Left lung (tissue), 14 donors: Measurements from ENCODE around the gene SYT3. TPM values are rescaled to one million over a fixed set of nuclear protein-coding genes. Genes with fewer than 3 reads are reported as not detected.
A peak's percentile ranks its signal among the peaks of the same experiment; 100 is the strongest.

Experiments
- ATAC-seq: fragments of 200-7000 bp; cut with Tn5 transposase; one replicate; pipeline ENCODE4 v1.9.1; 2020; ENCODE audit warnings: moderate library complexity
- DNase-seq, 4 donors: peaks; one replicate each; pipeline ENCODE4 v3.0.0-alpha.2; 2013 to 2020
- H3K27ac ChIP-seq, 2 donors: fragments of 200-600 bp; sonication (generic) in 1 of 2; one replicate each; pipeline versions ENCODE4 v1.5.0 to v1.8.0; 2020 to 2021
- H3K27me3 ChIP-seq, 2 donors: fragments of 200-600 bp; sonication (generic) in 1 of 2; one replicate each; pipeline versions ENCODE4 v1.5.0 to v1.8.0; 2020 to 2021
- H3K36me3 ChIP-seq, 2 donors: fragments of 200-600 bp; sonication (generic) in 1 of 2; one replicate each; pipeline versions ENCODE4 v1.5.0 to v1.8.0; 2020 to 2021
- H3K4me1 ChIP-seq, 2 donors: fragments of 200-600 bp; one replicate each; pipeline ENCODE4 v1.8.0; 2021
- H3K4me3 ChIP-seq, 2 donors: fragments of 200-600 bp; sonication (generic) in 1 of 2; one replicate each; pipeline versions ENCODE4 v1.5.0 to v1.8.0; 2020 to 2021; ENCODE audit warnings: mild to moderate bottlenecking in 1 of 2
- H3K9me3 ChIP-seq, 2 donors: fragments of 200-600 bp; sonication (generic) in 1 of 2; one replicate each; pipeline versions ENCODE4 v1.5.0 to v1.8.0; 2020 to 2021
- intact Hi-C, 2 donors: fragments of 100-400 bp; cut with DNase I; formaldehyde crosslinking; loops; one replicate each; pipeline versions ENCODE4 v1.11.2 to v1.14.2; 2022
- long read RNA-seq, 12 donors: library from polyadenylated mRNA in 2 of 12; unstranded in 2 of 12; transcript quantifications; one replicate each; pipeline ENCODE4 v2.0.0 and lab custom pipeline, GENCODE V29; 2019 to 2026
- polyA plus RNA-seq, 6 donors: library from polyadenylated mRNA; unstranded; fragments of 120-200 nt; gene quantifications; one replicate each; pipeline ENCODE4 v1.2.1, GENCODE V29; 2013; ENCODE audit not compliant: insufficient read length in 6 of 6
- total RNA-seq, 2 donors: library from RNA; stranded (reverse); fragmentation: NEBNext Ultra II Directional; extraction: Animal tissue kit (Norgen Biotek cat#: 25700); gene quantifications; one replicate each; pipeline ENCODE4 v1.2.1, GENCODE V29; 2021
- TF ChIP-seq, protein P1 (sequence below), 2 donors: fragments of 200-600 bp; sonication (generic) in 1 of 2; IDR thresholded peaks; one replicate each; pipeline versions ENCODE4 v1.5.0 to v1.8.0; 2021; ENCODE audit warnings: antibody characterized with exemption in 2 of 2
- donor health status: DM: no; HTN: yes; CAD: no.
- donor health status: DM: no; HTN: no; CAD: no.

SYT3 gene, protein sequence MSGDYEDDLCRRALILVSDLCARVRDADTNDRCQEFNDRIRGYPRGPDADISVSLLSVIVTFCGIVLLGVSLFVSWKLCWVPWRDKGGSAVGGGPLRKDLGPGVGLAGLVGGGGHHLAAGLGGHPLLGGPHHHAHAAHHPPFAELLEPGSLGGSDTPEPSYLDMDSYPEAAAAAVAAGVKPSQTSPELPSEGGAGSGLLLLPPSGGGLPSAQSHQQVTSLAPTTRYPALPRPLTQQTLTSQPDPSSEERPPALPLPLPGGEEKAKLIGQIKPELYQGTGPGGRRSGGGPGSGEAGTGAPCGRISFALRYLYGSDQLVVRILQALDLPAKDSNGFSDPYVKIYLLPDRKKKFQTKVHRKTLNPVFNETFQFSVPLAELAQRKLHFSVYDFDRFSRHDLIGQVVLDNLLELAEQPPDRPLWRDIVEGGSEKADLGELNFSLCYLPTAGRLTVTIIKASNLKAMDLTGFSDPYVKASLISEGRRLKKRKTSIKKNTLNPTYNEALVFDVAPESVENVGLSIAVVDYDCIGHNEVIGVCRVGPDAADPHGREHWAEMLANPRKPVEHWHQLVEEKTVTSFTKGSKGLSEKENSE
- total RNA-seq (1 to 10 TPM in 1 of 2 donors, under 1 TPM in 1; 0.12 to 1.5 TPM), polyA plus RNA-seq (under 1 TPM; 0.08 to 0.92 (median 0.26) TPM)
- long read RNA-seq, donor 1: 0 reads
- long read RNA-seq, donor 2: 0 reads
- long read RNA-seq, donor 3: 0 reads
- long read RNA-seq, donor 4, partial matches to known transcripts: 0 of 1 reads
- long read RNA-seq, donor 4, other reads (novel, unspliced or antisense): 0 of 1 reads
- long read RNA-seq, donor 5: 0 reads
- long read RNA-seq, donor 6: 0 reads
- long read RNA-seq, donor 7: 0 reads
- long read RNA-seq, donor 8, partial matches to known transcripts: 0 of 1 reads
- long read RNA-seq, donor 8, other reads (novel, unspliced or antisense): 0 of 1 reads
- long read RNA-seq, donor 9: 0 reads
- long read RNA-seq, donor 10: 0 reads
- long read RNA-seq, donor 11: 0 reads
- long read RNA-seq, donor 12: 0 reads

DNA sequence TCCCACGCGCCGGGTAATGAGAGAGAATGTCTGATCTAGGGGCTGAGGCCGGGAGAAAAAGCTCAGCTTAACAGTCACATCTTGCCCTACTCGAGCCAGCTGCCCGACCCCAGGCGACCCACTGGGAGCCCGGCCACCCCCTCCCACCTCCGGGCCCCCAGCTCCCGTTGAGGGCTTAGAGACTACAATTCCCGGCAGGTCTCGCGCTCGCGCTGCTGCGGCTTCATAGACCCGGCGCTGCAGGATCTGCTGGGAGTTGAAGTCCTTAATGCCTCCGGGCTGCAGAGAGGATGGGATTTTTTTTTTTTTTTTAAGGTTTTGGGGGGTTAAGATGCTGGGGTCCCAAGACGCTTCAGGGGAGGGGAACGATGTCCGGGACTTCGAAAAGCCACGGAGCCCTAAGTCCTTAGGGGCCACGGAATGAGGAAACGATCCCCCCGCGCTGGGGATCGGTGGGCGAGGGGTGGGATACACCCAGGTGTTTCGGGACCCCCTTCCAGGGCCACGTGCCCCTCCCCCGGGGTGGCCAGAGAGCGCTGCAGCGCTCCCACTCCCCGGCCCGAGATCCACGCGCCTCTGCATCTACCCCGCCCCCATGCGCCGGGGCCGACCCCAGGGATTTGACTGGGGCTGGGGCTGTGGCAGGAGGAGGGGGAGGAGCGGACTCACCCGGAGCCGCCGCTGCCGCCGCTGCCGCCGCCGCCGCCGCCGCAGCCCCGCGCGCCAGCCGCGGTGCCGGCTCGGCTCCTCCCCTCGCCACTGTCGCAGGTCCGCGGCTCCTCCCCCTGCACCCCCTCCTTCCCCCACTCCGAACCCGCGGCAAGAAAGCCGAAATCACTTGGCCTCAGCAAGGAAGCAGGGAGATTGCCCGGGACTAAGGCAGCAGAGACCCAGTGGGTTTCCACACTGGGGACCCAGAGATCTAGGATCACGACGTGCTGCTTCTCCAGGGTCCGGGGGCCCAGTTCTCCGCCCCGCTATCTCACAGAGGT, at the start of gene SYT3:
TSS of gene SYT3 (minus strand) at position 761 of the 992 bp plus-strand sequence. CDS start 2,470 bp downstream, outside the sequence.
- TF ChIP-seq, protein P1, sequence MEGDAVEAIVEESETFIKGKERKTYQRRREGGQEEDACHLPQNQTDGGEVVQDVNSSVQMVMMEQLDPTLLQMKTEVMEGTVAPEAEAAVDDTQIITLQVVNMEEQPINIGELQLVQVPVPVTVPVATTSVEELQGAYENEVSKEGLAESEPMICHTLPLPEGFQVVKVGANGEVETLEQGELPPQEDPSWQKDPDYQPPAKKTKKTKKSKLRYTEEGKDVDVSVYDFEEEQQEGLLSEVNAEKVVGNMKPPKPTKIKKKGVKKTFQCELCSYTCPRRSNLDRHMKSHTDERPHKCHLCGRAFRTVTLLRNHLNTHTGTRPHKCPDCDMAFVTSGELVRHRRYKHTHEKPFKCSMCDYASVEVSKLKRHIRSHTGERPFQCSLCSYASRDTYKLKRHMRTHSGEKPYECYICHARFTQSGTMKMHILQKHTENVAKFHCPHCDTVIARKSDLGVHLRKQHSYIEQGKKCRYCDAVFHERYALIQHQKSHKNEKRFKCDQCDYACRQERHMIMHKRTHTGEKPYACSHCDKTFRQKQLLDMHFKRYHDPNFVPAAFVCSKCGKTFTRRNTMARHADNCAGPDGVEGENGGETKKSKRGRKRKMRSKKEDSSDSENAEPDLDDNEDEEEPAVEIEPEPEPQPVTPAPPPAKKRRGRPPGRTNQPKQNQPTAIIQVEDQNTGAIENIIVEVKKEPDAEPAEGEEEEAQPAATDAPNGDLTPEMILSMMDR (IDR thresholded peaks at IDR 0.05): no peak
- no peak within 1 kb of the TSS for H3K27ac ChIP-seq
- ATAC-seq: peak; percentile 92
- H3K4me3 ChIP-seq: peak within 1 kb of the TSS; percentile 15 to 34
- no peaks in the 10 kb centered on the region for H3K36me3 ChIP-seq
- intact Hi-C loops: no loop called here
- peak in 1 of 4 donors; percentile 23 for DNase-seq
- H3K4me1 ChIP-seq: no peaks in the 10 kb centered on the region
- peaks cover 22 to 82% of the 10 kb centered on the region in 2 donors for H3K27me3 ChIP-seq
- peaks cover 0 to 12% of the 10 kb centered on the region in 2 donors for H3K9me3 ChIP-seq

DNA sequence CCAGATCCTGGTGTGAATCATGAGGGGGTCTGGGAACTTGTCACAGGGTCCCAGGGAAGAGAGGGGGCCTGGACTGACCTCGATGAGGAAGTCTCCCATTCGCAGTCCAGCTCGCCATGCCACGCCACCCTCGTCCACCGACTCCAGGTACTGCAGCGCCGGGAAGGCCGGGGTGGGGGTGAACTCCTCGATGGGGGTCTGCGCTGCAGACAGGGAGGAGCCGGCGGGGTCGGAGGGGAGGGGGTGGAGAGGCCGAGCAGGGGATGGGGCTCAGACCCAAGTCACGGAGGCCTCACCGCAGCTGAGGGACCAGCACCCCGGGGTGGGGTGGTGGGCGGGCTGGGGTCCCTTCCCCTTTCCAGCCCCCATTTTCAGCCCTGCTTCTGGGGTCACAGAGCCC, 49.1 kb upstream of the SYT3 start:
- no peak overlapping the region for H3K4me3 ChIP-seq
- no peak overlapping the region for H3K27ac ChIP-seq
- H3K36me3 ChIP-seq: no peaks in the 10 kb centered on the region
- H3K27me3 ChIP-seq: peaks cover 11 to 100% of the 10 kb centered on the region in 2 donors
- no peaks in the 10 kb centered on the region for H3K4me1 ChIP-seq
- intact Hi-C loops: no loop called here
- no peaks in the 10 kb centered on the region for H3K9me3 ChIP-seq
- DNase-seq: no peak
- ATAC-seq: no peak
- TF ChIP-seq, protein P1 (IDR thresholded peaks at IDR 0.05): no peak

DNA sequence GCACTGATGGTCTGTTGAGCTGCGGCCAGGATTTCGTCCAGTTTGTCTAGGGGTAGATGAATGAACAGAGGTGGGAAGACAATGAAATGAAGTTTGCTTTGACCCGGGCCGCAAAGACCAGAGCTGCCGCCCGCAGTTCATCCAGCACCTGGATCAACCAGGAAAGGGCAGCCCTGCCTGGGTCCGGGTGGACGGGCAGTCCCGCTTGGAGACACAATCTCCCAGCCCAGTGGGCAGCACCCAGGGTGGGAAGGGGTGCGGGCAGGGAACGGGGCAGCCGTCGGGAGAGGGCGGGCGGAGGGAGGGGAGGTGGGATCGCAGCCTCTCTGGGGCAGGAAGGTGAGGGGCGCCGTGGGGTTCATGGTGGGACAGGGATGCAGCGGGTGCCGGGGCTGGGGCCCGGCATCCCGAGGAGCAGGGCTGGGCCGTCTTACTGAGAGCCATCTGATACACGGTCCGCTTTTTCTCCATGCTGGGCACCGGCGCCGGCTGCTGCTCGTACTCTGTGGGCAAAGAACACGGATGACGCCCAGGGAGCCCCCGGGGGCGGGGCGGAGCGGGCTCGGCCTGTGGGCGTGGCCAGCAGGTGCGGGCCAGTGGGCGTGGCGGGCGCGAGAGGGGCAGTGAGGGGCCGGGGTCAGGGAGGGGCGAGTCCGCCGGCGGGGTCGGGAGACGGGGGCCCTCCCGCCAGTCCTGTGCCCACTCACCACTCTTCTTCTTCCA, 46.8 kb upstream of the SYT3 start:
- H3K4me3 ChIP-seq: no peak overlapping the region
- peaks cover 7 to 99% of the 10 kb centered on the region in 2 donors for H3K27me3 ChIP-seq
- H3K9me3 ChIP-seq: no peaks in the 10 kb centered on the region
- intact Hi-C loops: no loop called here
- TF ChIP-seq, protein P1 (IDR thresholded peaks at IDR 0.05): no peak
- no peaks in the 10 kb centered on the region for H3K4me1 ChIP-seq
- H3K36me3 ChIP-seq: no peaks in the 10 kb centered on the region
- DNase-seq: peak in 1 of 4 donors; percentile 76
- ATAC-seq: no peak
- no peak overlapping the region for H3K27ac ChIP-seq
